ENCODE results near the gene RBP3. TPM values are rescaled to one million over a fixed set of nuclear protein-coding genes. Genes with fewer than 3 reads are reported as not detected.

The RBP3 gene
- total RNA-seq, 1 experiment from 2014 or later, result not detected

DNA sequence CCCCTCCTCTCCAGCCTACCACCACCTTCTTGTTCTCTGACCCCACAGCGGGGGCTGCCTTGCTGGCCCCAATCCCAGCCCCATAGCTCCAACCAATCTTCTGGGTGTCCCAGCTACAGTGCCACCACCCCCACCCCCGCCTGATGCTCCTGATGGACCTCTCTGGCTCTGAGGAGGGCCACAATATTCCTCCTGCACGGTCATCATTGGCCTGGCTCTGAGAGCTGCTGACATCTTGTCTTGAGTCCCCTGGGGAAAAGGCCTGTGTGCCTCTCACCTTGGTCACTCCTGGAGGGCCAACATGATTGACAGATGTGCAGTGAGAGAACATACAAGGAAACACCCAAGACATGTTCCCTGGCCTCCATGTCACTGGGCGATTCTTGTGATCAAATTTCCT is 18.3 kb upstream of the RBP3 start:
- intact Hi-C loops (cut with micrococcal nuclease), result no loop called here

More for the DNA sequence above, 18.3 kb upstream of the RBP3 start:
- no peak overlapping the region for H3K4me3 ChIP-seq (replicated peaks in 1 of 2; ENCODE audit: low read depth in 1 of 2, low read length in 2 of 2)
- H3K9me3 ChIP-seq (ENCODE audit: control insufficient read depth in 1 of 2, insufficient read depth in 1 of 2, low read depth in 1 of 2, low read length in 2 of 2), result no peaks in the 10 kb centered on the region
- CTCF ChIA-PET, result no interaction called here
- POLR2A ChIA-PET, result no interaction called here
- no peak overlapping the region for H3K4me2 ChIP-seq (ENCODE audit: low read length)
- peaks cover 4 to 19% of the 10 kb centered on the region in 2 experiments; a peak in 2 of 4 replicates for H3K4me1 ChIP-seq (ENCODE audit: control insufficient read depth in 1 of 2, insufficient read depth in 2 of 2, low read length in 2 of 2)
- H4K20me1 ChIP-seq (ENCODE audit: insufficient read depth), result no peaks in the 10 kb centered on the region
- no peak overlapping the region for H3K27ac ChIP-seq (ENCODE audit: low read depth, low read length)
- RAD21 ChIA-PET (ENCODE audit: low non-redundant PET in 1 of 2, low total read pairs in 2 of 2, uncharacterized antibody in 2 of 2, unreplicated experiment in 2 of 2), result no interaction called here
- H3K27me3 ChIP-seq (ENCODE audit: insufficient read depth, low read length), result 0 out of 2 replicates have a peak, but pooled peaks cover 9% of the 10 kb centered on the region
- DNase-seq (ENCODE audit: low read depth, low spot score) (no peak), ATAC-seq (no peak)
- no peak for TF ChIP-seq FOSL1 (IDR thresholded peaks at IDR 0.05; ENCODE audit: low read depth)
- no peak for TF ChIP-seq RAD21 (IDR thresholded peaks at IDR 0.05; ENCODE audit: low read depth)
- no peak for TF ChIP-seq SP1 (IDR thresholded peaks at IDR 0.05; ENCODE audit: low read depth)
- TF ChIP-seq TCF7L2 (IDR thresholded peaks at IDR 0.05; ENCODE audit: borderline replicate concordance, extremely low read depth, insufficient read depth, insufficient read length), result no peak
- TF ChIP-seq CEBPB (IDR thresholded peaks at IDR 0.05; ENCODE audit: low read depth), result no peak
- TF ChIP-seq EZH2 (IDR thresholded peaks at IDR 0.05), result no peak
- no peak for TF ChIP-seq ZFX (IDR thresholded peaks at IDR 0.05)
- no peak for TF ChIP-seq POLR2A (IDR thresholded peaks at IDR 0.05; ENCODE audit: borderline replicate concordance, extremely low read depth, insufficient read depth, insufficient read length)
- TF ChIP-seq SRF (IDR thresholded peaks at IDR 0.05; ENCODE audit: low read depth), result no peak
- TF ChIP-seq POLR2AphosphoS5 (IDR thresholded peaks at IDR 0.05; ENCODE audit: low read depth, low read length), result no peak
- TF ChIP-seq CBX3 (IDR thresholded peaks at IDR 0.05; ENCODE audit: low read depth), result no peak
- no peak for TF ChIP-seq ZNF274 (IDR thresholded peaks at IDR 0.05; ENCODE audit: low read depth, low read length)
- TF ChIP-seq, protein P1, sequence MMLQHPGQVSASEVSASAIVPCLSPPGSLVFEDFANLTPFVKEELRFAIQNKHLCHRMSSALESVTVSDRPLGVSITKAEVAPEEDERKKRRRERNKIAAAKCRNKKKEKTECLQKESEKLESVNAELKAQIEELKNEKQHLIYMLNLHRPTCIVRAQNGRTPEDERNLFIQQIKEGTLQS (IDR thresholded peaks at IDR 0.05), result no peak
- no peak for TF ChIP-seq EZH2phosphoT487 (IDR thresholded peaks at IDR 0.05; ENCODE audit: borderline replicate concordance)
- TF ChIP-seq JUND (IDR thresholded peaks at IDR 0.05), result no peak
- no peak for TF ChIP-seq ELF1 (IDR thresholded peaks at IDR 0.05; ENCODE audit: borderline replicate concordance, low read depth)
- TF ChIP-seq, protein P2, sequence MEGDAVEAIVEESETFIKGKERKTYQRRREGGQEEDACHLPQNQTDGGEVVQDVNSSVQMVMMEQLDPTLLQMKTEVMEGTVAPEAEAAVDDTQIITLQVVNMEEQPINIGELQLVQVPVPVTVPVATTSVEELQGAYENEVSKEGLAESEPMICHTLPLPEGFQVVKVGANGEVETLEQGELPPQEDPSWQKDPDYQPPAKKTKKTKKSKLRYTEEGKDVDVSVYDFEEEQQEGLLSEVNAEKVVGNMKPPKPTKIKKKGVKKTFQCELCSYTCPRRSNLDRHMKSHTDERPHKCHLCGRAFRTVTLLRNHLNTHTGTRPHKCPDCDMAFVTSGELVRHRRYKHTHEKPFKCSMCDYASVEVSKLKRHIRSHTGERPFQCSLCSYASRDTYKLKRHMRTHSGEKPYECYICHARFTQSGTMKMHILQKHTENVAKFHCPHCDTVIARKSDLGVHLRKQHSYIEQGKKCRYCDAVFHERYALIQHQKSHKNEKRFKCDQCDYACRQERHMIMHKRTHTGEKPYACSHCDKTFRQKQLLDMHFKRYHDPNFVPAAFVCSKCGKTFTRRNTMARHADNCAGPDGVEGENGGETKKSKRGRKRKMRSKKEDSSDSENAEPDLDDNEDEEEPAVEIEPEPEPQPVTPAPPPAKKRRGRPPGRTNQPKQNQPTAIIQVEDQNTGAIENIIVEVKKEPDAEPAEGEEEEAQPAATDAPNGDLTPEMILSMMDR (IDR thresholded peaks at IDR 0.05 in 2 of 3, conservative IDR thresholded peaks at IDR 0.05 in 1 of 3; ENCODE audit: borderline replicate concordance in 1 of 3, insufficient read depth in 1 of 3, low read depth in 2 of 3, low read length in 2 of 3), result no peak
- TF ChIP-seq, protein P3, sequence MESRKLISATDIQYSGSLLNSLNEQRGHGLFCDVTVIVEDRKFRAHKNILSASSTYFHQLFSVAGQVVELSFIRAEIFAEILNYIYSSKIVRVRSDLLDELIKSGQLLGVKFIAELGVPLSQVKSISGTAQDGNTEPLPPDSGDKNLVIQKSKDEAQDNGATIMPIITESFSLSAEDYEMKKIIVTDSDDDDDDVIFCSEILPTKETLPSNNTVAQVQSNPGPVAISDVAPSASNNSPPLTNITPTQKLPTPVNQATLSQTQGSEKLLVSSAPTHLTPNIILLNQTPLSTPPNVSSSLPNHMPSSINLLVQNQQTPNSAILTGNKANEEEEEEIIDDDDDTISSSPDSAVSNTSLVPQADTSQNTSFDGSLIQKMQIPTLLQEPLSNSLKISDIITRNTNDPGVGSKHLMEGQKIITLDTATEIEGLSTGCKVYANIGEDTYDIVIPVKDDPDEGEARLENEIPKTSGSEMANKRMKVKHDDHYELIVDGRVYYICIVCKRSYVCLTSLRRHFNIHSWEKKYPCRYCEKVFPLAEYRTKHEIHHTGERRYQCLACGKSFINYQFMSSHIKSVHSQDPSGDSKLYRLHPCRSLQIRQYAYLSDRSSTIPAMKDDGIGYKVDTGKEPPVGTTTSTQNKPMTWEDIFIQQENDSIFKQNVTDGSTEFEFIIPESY (IDR thresholded peaks at IDR 0.05; ENCODE audit: extremely low read depth, insufficient replicate concordance, low read length), result no peak
- no peak for TF ChIP-seq SIN3A (IDR thresholded peaks at IDR 0.05; ENCODE audit: low read depth)
- TF ChIP-seq, protein P4, sequence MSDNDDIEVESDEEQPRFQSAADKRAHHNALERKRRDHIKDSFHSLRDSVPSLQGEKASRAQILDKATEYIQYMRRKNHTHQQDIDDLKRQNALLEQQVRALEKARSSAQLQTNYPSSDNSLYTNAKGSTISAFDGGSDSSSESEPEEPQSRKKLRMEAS (IDR thresholded peaks at IDR 0.05), result no peak
- no peak overlapping the region for H2AFZ ChIP-seq (ENCODE audit: low read depth, low read length, poor library complexity, severe bottlenecking)
- no peaks in the 10 kb centered on the region for H3K79me2 ChIP-seq (ENCODE audit: insufficient read depth, low read length)
- no peak overlapping the region for H3K9ac ChIP-seq (ENCODE audit: low read length)
- no peaks in the 10 kb centered on the region for H3K9me2 ChIP-seq (ENCODE audit: insufficient read depth)
- BruUV-seq (replicated peaks), result no TSS peak
- no peaks in the 10 kb centered on the region for H3K36me3 ChIP-seq (ENCODE audit: control insufficient read depth in 1 of 2, insufficient read depth in 2 of 2, low read length in 2 of 2)
